Activated naive CD4-positive, alpha-beta T cell treated with anti-CD3 and anti-CD28 coated beads for 36 hours (primary cell): ENCODE data around the gene BCHE. TPM values are rescaled to one million over a fixed set of nuclear protein-coding genes. Genes with fewer than 3 reads are reported as not detected.

Experiments
- CTCF ChIA-PET: fragments of 350-600 bp; sonication (Branson Sonifier 250); formaldehyde crosslinking; loops from one replicate; lab custom pipeline; 2021; ENCODE audit warnings: antibody characterized with exemption; lab: Charles Lee
- DNase-seq: peaks from one replicate; pipeline ENCODE4 v3.0.0-alpha.2; 2020
- H3K27ac Mint-ChIP-seq: one replicate; pipeline ENCODE4 v1.8.0; 2021; ENCODE audit warnings: mild to moderate bottlenecking, mixed read lengths
- H3K27me3 Mint-ChIP-seq: one replicate; pipeline ENCODE4 v1.8.0; 2021; ENCODE audit warnings: low read depth, mixed read lengths
- H3K36me3 Mint-ChIP-seq: one replicate; pipeline ENCODE4 v1.8.0; 2021; ENCODE audit warnings: low read depth, mixed read lengths
- H3K4me1 Mint-ChIP-seq: one replicate; pipeline ENCODE4 v1.8.0; 2021; ENCODE audit warnings: low read depth, mixed read lengths
- H3K4me3 Mint-ChIP-seq: one replicate; pipeline ENCODE4 v1.8.0; 2021; ENCODE audit warnings: mild to moderate bottlenecking, moderate library complexity, mixed read lengths
- H3K9me3 Mint-ChIP-seq: one replicate; pipeline ENCODE4 v1.8.0; 2021; ENCODE audit warnings: mixed read lengths
- intact Hi-C: fragments of 100-400 bp; cut with micrococcal nuclease; formaldehyde crosslinking; loops from one replicate; pipeline ENCODE4 v1.15.1; 2023
- total RNA-seq, 2 experiments: library from RNA; stranded (reverse); gene quantifications; one replicate each; pipeline ENCODE4 v1.2.3, GENCODE V29; 2021

Gene BCHE
- not detected for total RNA-seq

- CTCF ChIA-PET: no interaction called here
- no peak for DNase-seq
- intact Hi-C loops: no loop called here
- no peaks in the 10 kb centered on the region for H3K27me3 Mint-ChIP-seq
- peaks cover 4% of the 10 kb centered on the region for H3K9me3 Mint-ChIP-seq
- H3K4me1 Mint-ChIP-seq: no peaks in the 10 kb centered on the region
- H3K36me3 Mint-ChIP-seq: no peaks in the 10 kb centered on the region
- H3K4me3 Mint-ChIP-seq: no peak within 1 kb of the TSS
- no peak within 1 kb of the TSS for H3K27ac Mint-ChIP-seq
Measured at GRCh38 chr3:165837058-165837525, at the start of gene BCHE. TSS of gene BCHE (minus strand) at chr3:165837423. CDS start at chr3:165831033, 6,390 bp downstream.

- no peak overlapping the region for H3K4me3 Mint-ChIP-seq
- no peak overlapping the region for H3K27ac Mint-ChIP-seq
- H3K27me3 Mint-ChIP-seq: no peaks in the 10 kb centered on the region
- H3K36me3 Mint-ChIP-seq: no peaks in the 10 kb centered on the region
- H3K9me3 Mint-ChIP-seq: no peaks in the 10 kb centered on the region
- CTCF ChIA-PET: no interaction called here
- intact Hi-C loops: no loop called here
- DNase-seq: no peak
- H3K4me1 Mint-ChIP-seq: no peaks in the 10 kb centered on the region
Measured at GRCh38 chr3:165885558-165886270, 48.5 kb upstream of the BCHE start.

GRCh38 chr3:165884518-165884917, 47.3 kb upstream of the BCHE start:
- H3K27me3 Mint-ChIP-seq: no peaks in the 10 kb centered on the region

DNA sequence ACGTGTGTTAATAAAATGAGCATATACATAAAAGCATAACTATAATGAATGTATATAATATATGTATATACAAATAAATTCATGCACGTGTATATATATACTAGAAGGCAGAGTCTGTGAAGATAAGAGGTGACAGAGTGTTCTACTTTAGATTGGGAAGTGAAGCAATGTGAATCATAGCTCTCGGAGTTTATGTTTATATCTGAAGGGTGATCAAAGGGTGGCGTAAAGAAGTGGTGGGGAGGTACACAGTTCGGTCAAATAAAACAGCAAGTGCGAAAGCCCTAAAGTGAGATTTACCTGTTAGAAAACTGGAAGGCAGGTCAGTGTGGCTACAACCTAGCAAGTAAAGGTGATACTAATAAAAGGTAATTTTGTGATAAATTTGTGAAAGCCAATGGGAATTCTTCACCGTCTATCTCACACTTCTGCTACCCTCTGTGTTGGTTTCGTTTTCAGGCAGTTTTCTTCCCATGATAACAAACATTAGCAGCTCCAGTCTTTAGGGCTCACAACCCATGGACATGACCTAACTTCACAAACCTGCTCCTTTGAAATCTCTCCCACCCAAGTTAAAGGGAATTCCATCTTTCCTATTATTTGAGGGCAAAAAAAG, 46.7 kb upstream of the BCHE start:
- Mint-ChIP-seq H3K27ac (no peak overlapping the region), H3K36me3 (no peaks in the 10 kb centered on the region), H3K4me3 (no peak overlapping the region), H3K9me3 (no peaks in the 10 kb centered on the region), H3K27me3 (no peaks in the 10 kb centered on the region), H3K4me1 (no peaks in the 10 kb centered on the region)
- no peak for DNase-seq
- CTCF ChIA-PET: no interaction called here
- intact Hi-C loops: no loop called here

More at GRCh38 chr3:165884518-165884917, 47.3 kb upstream of the BCHE start:
- Mint-ChIP-seq H3K4me3 (no peak overlapping the region), H3K36me3 (no peaks in the 10 kb centered on the region), H3K27ac (no peak overlapping the region), H3K4me1 (no peaks in the 10 kb centered on the region), H3K9me3 (no peaks in the 10 kb centered on the region)
- CTCF ChIA-PET: no interaction called here
- intact Hi-C loops: no loop called here
- DNase-seq: no peak

DNA sequence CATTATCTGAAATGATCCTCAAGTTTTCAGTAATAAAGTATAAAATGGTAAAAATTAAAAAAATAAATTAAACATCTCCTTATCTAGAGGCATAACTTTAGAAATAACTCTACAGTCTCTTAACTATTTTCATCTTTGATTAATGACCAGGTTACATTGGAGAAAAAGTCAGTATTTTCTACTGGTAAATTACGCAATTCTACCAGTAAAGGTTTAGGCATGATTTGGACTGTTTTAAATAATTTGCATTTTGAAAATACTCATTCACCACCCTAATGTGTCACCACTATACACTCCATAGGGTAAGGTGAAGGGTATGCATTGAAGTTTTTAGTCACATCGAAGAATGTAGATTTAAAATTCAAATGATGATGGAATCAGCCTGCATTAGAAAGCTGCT, 45.9 kb upstream of the BCHE start:
- Mint-ChIP-seq H3K36me3 (no peaks in the 10 kb centered on the region), H3K4me1 (no peaks in the 10 kb centered on the region), H3K27ac (no peak overlapping the region), H3K27me3 (no peaks in the 10 kb centered on the region), H3K4me3 (no peak overlapping the region), H3K9me3 (no peaks in the 10 kb centered on the region)
- intact Hi-C loops: no loop called here
- DNase-seq: no peak
- CTCF ChIA-PET: interaction anchor here (0.7 kb wide), 1 partner anchor 9 kb away, joined by 3 read pairs; no protein-coding TSS in a partner anchor

- H3K9me3 Mint-ChIP-seq: peaks cover 5% of the 10 kb centered on the region
- no peaks in the 10 kb centered on the region for H3K36me3 Mint-ChIP-seq
- CTCF ChIA-PET: no interaction called here
- no peaks in the 10 kb centered on the region for H3K27me3 Mint-ChIP-seq
- no peak for DNase-seq
- H3K4me1 Mint-ChIP-seq: no peaks in the 10 kb centered on the region
- intact Hi-C loops: no loop called here
- no peak overlapping the region for H3K27ac Mint-ChIP-seq
- H3K4me3 Mint-ChIP-seq: no peak overlapping the region
Measured at GRCh38 chr3:165875644-165876043, 38.4 kb upstream of the BCHE start.

GRCh38 chr3:165874663-165875489, 37.7 kb upstream of the BCHE start:
- H3K27ac Mint-ChIP-seq: no peak overlapping the region
- H3K9me3 Mint-ChIP-seq: peaks cover 9% of the 10 kb centered on the region

GRCh38 chr3:165868088-165868487, 30.9 kb upstream of the BCHE start:
- no peak for DNase-seq
- Mint-ChIP-seq H3K27ac (no peak overlapping the region), H3K4me3 (no peak overlapping the region), H3K27me3 (no peaks in the 10 kb centered on the region), H3K9me3 (peaks cover 8% of the 10 kb centered on the region), H3K36me3 (no peaks in the 10 kb centered on the region), H3K4me1 (no peaks in the 10 kb centered on the region)
- CTCF ChIA-PET: no interaction called here
- intact Hi-C loops: no loop called here

More at GRCh38 chr3:165874663-165875489, 37.7 kb upstream of the BCHE start:
- H3K4me1 Mint-ChIP-seq: no peaks in the 10 kb centered on the region
- no peak for DNase-seq
- no peaks in the 10 kb centered on the region for H3K36me3 Mint-ChIP-seq
- CTCF ChIA-PET: no interaction called here
- H3K27me3 Mint-ChIP-seq: no peaks in the 10 kb centered on the region
- intact Hi-C loops: no loop called here
- no peak overlapping the region for H3K4me3 Mint-ChIP-seq

DNA sequence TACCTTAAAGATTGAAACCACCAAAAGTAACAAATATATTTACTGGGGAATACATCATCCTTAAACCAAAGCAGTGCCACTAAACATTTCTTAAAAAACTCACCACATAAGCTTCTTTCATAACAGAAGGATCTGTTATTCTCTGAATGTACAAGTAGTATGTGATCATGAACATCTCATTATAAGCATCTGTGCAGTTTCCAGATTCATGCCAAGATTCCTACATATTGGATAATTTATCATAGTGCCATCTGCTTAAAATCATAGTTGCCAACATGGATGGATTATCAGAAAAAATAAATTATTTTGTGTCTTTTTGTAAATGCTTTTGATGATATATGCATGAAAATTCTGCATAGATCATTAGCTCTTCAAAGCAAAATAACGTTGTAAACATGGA, 21.8 kb upstream of the BCHE start:
- no peak for DNase-seq
- CTCF ChIA-PET: no interaction called here
- H3K4me3 Mint-ChIP-seq: no peak overlapping the region
- intact Hi-C loops: no loop called here
- H3K27ac Mint-ChIP-seq: no peak overlapping the region
- H3K36me3 Mint-ChIP-seq: no peaks in the 10 kb centered on the region
- no peaks in the 10 kb centered on the region for H3K27me3 Mint-ChIP-seq
- no peaks in the 10 kb centered on the region for H3K9me3 Mint-ChIP-seq
- H3K4me1 Mint-ChIP-seq: no peaks in the 10 kb centered on the region

GRCh38 chr3:165855581-165855980, 18.4 kb upstream of the BCHE start:
- CTCF ChIA-PET: interaction anchor here (0.6 to 2.0 kb wide), 3 partner anchors 8 to 40 kb away, joined by 3 to 7 read pairs (median 4); no protein-coding TSS in a partner anchor
- H3K4me3 Mint-ChIP-seq: no peak overlapping the region
- intact Hi-C loops: no loop called here
- no peaks in the 10 kb centered on the region for H3K4me1 Mint-ChIP-seq
- no peak overlapping the region for H3K27ac Mint-ChIP-seq
- DNase-seq: no peak
- no peaks in the 10 kb centered on the region for H3K27me3 Mint-ChIP-seq
- H3K36me3 Mint-ChIP-seq: no peaks in the 10 kb centered on the region
- H3K9me3 Mint-ChIP-seq: no peaks in the 10 kb centered on the region

GRCh38 chr3:165854696-165855095, 17.5 kb upstream of the BCHE start:
- H3K27ac Mint-ChIP-seq: no peak overlapping the region
- H3K4me1 Mint-ChIP-seq: no peaks in the 10 kb centered on the region
- intact Hi-C loops: loop anchor here (5.0 kb wide), 2 partner anchors 1178 to 1498 kb away; no protein-coding TSS in a partner anchor
- no peak for DNase-seq
- H3K4me3 Mint-ChIP-seq: no peak overlapping the region
- H3K9me3 Mint-ChIP-seq: no peaks in the 10 kb centered on the region
- CTCF ChIA-PET: interaction anchor here (0.6 to 2.0 kb wide), 4 partner anchors 8 to 238 kb away, joined by 3 to 7 read pairs (median 4); no protein-coding TSS in a partner anchor
- no peaks in the 10 kb centered on the region for H3K27me3 Mint-ChIP-seq
- no peaks in the 10 kb centered on the region for H3K36me3 Mint-ChIP-seq

GRCh38 chr3:165852711-165853110, 15.5 kb upstream of the BCHE start:
- no peaks in the 10 kb centered on the region for H3K4me1 Mint-ChIP-seq
- CTCF ChIA-PET: no interaction called here
- no peaks in the 10 kb centered on the region for H3K27me3 Mint-ChIP-seq
- H3K36me3 Mint-ChIP-seq: no peaks in the 10 kb centered on the region
- no peaks in the 10 kb centered on the region for H3K9me3 Mint-ChIP-seq
- H3K4me3 Mint-ChIP-seq: no peak overlapping the region
- intact Hi-C loops: loop anchor here (5.0 kb wide), 2 partner anchors 1180 to 1500 kb away; no protein-coding TSS in a partner anchor
- no peak for DNase-seq
- no peak overlapping the region for H3K27ac Mint-ChIP-seq
